SJCRH30 (cell line): ENCODE data around the gene PLPP4. TPM values are rescaled to one million over a fixed set of nuclear protein-coding genes. Genes with fewer than 3 reads are reported as not detected.

Experiments
- DNase-seq, 2 experiments: peaks; one replicate each; pipeline ENCODE4 v3.0.0-alpha.2; 2015 to 2020
- H3K27ac ChIP-seq: fragments of 250-450 bp; sonication (Bioruptor Pico); 2 replicates; pipeline ENCODE4 v1.5.1; 2020; ENCODE audit warnings: mild to moderate bottlenecking, moderate library complexity
- H3K27me3 ChIP-seq: fragments of 250-450 bp; sonication (Bioruptor Pico); 2 replicates; pipeline ENCODE4 v1.5.1; 2020; ENCODE audit warnings: mild to moderate bottlenecking, moderate library complexity
- H3K36me3 ChIP-seq: fragments of 250-450 bp; sonication (Bioruptor Pico); 2 replicates; pipeline ENCODE4 v1.5.1; 2020; ENCODE audit warnings: mild to moderate bottlenecking, moderate library complexity
- H3K4me1 ChIP-seq: fragments of 250-450 bp; sonication (Bioruptor Pico); 2 replicates; pipeline ENCODE4 v1.5.1; 2020; ENCODE audit warnings: mild to moderate bottlenecking, moderate library complexity
- H3K4me3 ChIP-seq: fragments of 250-450 bp; sonication (Bioruptor Pico); 2 replicates; pipeline ENCODE4 v1.5.1; 2020; ENCODE audit warnings: mild to moderate bottlenecking, moderate library complexity
- H3K9me3 ChIP-seq: fragments of 250-450 bp; sonication (Bioruptor Pico); replicated peaks from 2 replicates; pipeline ENCODE4 v1.5.1; 2020; ENCODE audit warnings: mild to moderate bottlenecking, moderate library complexity
- total RNA-seq: library from RNA; depleted of rRNA; stranded (reverse); fragments of >200 nt; shearing (Covaris generic); gene quantifications from 2 replicates; pipeline ENCODE4 v1.2.3, GENCODE V29; 2014; rRNA removed

Gene PLPP4
- 0.12 TPM in 1 of 2 replicates, not detected in the other for total RNA-seq

DNA sequence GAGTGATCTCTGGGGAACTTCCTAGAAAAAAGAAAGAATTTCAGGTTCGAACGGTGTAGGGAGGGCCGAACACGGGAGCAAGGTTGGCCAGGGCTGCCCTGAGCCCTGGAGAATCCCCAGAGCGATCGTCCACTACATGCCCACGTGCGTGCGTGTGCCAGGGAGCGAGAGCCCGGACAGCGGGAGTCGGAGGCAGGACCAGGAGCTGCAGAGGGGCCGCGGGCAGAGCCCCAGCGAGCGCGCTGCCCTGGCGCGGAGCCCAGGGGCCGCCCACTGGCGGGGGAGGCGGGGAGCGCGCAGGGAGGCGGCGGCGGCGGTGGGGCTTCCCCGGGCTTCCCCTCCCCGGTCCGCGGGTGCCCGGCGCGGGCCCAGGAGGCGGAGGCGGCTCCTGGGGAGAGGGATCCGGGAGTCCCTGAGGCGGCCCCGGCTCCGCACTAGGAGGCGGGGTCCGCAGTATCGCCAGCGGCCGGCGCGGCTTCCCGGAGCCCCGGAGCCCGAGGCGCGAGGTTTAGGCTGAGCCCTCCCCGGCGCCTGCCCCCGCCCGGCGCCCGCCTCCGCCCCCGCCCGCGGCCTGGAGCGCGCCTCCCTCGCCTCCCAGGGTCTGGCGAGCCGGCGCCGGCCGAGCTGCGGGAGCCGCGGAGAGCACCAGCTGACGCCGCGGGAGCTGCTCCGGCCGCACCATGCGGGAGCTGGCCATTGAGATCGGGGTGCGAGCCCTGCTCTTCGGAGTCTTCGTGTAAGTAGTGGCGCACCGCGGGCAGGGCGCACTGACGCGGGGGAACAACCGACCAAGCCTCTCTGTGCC, at the start of gene PLPP4:
TSS of gene PLPP4 (plus strand) at position 602 of the 805 bp plus-strand sequence. CDS start at position 681, 79 bp downstream.
- Histone ChIP-seq H3K36me3 (no peaks in the 10 kb centered on the region), H3K9me3 (no peaks in the 10 kb centered on the region), H3K4me1 (no peaks in the 10 kb centered on the region), H3K4me3 (peak within 1 kb of the TSS; percentile 49), H3K27me3 (peaks cover 12% of the 10 kb centered on the region; the same call in 1 of the 2 replicates), H3K27ac (no peak within 1 kb of the TSS)
- DNase-seq, result peak; percentile 40 to 66

DNA sequence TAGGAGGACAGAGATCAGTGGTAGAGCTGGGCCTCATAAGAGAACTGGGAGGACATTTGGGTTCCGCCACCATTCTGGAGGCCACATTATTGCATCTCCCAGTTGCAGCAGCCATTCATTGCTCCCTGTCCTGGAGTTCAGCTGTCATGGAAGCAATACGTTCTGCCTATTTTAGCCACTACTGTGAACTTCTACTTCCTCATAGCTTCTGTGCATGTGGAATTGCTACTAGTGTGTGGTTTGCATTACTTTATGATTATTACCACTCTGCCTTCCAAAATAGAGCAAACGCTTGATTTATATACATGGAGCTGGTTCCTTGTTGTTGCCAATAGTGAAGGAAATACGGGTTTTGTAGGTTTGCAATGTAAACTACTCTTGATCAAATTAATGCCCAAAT, 47.2 kb upstream of the PLPP4 start:
- no peaks in the 10 kb centered on the region for H3K36me3 ChIP-seq
- H3K27me3 ChIP-seq, result no peaks in the 10 kb centered on the region; the same call in 1 of the 2 replicates
- no peak overlapping the region for H3K4me3 ChIP-seq
- H3K9me3 ChIP-seq, result no peaks in the 10 kb centered on the region
- DNase-seq, result no peak
- H3K27ac ChIP-seq, result no peak overlapping the region
- no peaks in the 10 kb centered on the region for H3K4me1 ChIP-seq

DNA sequence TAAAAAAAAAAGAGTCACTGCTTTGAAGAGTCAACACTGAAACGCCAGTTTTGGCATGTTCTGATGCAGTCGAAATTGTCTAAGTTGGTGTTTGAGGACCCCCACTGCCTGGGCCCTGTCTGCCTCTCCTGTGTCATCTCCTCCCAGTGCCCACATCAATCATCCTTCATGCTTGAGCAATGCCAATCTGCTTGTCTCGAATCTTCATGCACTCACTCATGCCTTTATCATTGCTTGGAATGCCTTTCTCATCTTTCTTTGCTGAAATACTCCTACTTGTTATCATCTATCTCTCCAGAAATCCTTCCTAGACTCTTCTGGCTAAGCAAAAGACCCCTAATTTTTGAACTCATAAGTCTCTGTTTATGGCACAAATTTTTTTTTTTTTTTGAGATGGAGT, 42.1 kb upstream of the PLPP4 start:
- Histone ChIP-seq H3K9me3 (no peaks in the 10 kb centered on the region), H3K4me1 (no peaks in the 10 kb centered on the region), H3K4me3 (no peak overlapping the region), H3K27ac (no peak overlapping the region), H3K36me3 (no peaks in the 10 kb centered on the region), H3K27me3 (peaks cover 6% of the 10 kb centered on the region; the same call in 1 of the 2 replicates)
- no peak for DNase-seq

DNA sequence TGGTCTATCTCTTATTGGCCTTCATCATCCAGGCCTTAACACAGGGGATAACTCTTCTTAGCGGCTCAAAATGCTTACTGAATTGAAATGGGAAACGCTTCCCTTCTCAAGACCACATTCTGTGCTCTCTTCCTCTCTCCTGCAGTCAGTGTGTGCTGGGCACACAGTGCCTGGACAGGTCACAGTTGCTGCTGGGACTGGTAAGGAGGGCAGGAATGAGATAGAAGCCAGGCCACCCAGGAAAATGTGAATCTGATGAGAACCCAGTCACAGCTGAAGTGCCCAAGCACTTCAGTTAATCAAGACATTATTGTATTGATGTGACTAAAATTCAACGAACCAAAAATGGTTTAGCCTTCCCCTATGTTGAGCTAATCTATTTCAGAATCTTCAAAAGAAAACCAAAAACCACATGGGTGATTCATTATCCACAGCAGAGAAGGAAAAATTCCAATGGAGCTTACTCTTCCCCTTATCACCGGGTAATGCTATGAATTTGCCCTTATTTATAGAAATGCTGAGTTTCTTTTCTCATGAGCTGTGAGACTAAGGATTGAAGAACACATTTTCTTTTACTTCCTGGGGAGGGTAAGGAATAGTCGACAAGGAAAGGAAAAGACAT, 41.2 kb upstream of the PLPP4 start:
- Histone ChIP-seq H3K4me1 (no peaks in the 10 kb centered on the region), H3K4me3 (no peak overlapping the region), H3K36me3 (no peaks in the 10 kb centered on the region), H3K9me3 (no peaks in the 10 kb centered on the region), H3K27me3 (peaks cover 6% of the 10 kb centered on the region; the same call in 1 of the 2 replicates), H3K27ac (no peak overlapping the region)
- peak in 1 of 2 experiments; percentile 12 for DNase-seq

DNA sequence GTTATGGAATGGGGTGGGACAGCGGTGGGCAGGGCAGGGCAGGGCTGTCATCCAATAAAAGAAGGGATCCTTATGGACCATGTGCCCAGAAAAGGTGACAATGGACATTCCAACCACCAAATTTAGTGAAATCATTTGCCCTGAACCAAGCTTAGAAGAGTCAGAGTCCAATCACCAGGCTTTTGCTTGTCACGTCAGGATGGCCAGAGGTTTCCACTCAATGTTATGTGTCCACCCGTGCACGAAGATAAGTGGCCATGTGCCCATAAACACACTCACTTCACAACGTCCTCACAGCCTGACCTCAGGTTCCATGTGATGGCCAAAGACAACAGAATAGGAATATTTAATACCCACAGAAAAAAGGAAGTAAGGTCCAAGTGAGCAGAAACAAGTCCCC, 36.6 kb upstream of the PLPP4 start:
- Histone ChIP-seq H3K4me3 (no peak overlapping the region), H3K9me3 (no peaks in the 10 kb centered on the region), H3K36me3 (no peaks in the 10 kb centered on the region), H3K27ac (no peak overlapping the region), H3K27me3 (peaks cover 6% of the 10 kb centered on the region; the same call in 1 of the 2 replicates), H3K4me1 (no peaks in the 10 kb centered on the region)
- no peak for DNase-seq

DNA sequence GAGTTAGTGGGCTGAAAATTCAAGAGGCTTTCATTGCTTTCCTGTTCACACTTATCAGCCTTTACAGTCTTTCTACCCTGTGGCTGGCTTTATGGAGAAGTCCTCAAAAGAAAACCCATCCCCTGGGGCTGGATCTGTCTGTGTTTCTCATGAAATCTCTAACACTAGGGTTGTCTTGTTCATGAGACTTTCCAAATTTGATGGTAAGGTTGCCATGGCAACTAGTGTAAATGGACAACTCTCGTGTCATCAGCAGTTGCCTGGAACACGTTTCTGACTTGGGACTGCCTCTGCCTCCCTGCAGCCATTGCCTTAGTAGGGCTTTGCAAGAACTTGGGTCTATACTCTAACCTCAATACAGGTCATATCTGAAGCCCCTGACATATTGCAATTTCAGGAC, 35.8 kb upstream of the PLPP4 start:
- Histone ChIP-seq H3K4me3 (no peak overlapping the region), H3K4me1 (no peaks in the 10 kb centered on the region), H3K9me3 (no peaks in the 10 kb centered on the region), H3K36me3 (no peaks in the 10 kb centered on the region), H3K27ac (no peak overlapping the region), H3K27me3 (peaks cover 6% of the 10 kb centered on the region; the same call in 1 of the 2 replicates)
- DNase-seq, result no peak

DNA sequence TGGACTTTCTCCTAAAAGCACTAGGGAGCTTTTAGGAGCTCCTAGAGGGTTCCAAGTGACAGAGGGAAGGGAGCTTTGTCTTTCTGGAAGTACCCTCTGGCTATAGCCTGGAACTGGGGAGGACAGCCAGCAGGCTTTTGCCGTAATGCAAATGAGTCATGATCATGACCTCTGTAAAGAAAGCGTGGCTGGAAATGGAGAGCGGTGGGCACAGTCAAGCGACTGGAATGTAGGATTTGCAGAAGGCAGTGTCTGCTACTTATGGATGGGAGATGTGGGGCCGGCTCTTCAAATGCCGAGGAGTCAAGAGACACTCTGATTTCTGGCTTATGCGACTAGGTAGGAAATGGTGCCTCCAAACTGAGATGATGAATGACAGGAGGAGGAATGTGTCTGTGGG, 34.6 kb upstream of the PLPP4 start:
- H3K4me1 ChIP-seq, result no peaks in the 10 kb centered on the region
- no peaks in the 10 kb centered on the region for H3K36me3 ChIP-seq
- H3K27ac ChIP-seq, result no peak overlapping the region
- peak in 1 of 2 experiments; percentile 14 for DNase-seq
- no peaks in the 10 kb centered on the region for H3K9me3 ChIP-seq
- no peak overlapping the region for H3K4me3 ChIP-seq
- H3K27me3 ChIP-seq, result peaks cover 6% of the 10 kb centered on the region; the same call in 1 of the 2 replicates

DNA sequence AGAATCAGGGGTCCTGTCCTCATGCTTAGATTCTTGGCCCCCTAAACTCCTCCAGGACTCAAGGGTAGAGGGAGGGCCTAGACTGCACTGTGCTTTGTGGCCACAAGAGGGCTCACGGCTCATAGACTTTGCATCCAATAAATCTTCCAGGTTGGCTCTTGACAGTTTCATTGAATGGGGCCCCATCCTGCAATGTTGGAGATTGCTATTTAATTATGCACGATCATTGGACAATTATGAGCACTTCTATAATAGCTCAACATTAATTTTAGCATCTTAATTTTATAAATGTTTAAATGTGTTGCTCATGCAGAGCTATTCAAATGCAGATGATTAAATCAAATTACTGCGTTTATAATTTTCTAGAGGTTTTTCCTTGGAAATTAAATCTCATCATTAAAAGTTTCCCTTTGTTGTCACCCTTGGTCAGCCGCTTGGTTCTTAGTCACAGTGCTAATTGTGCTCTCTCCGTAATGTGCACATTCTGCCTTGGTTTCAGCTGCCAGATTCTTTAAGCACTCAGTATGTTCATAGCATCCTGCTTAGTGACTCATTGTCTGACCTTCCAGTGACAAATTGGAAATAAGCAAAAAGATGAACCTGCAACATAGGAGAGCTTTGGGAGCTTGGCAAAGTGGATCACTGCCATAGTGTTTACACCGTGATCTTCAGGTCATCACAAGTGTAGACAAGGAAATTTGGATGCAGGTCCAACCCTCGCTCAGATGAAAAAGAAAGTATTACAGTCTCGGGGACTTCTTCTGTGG, 33.4 kb upstream of the PLPP4 start:
- H3K4me3 ChIP-seq, result no peak overlapping the region
- no peaks in the 10 kb centered on the region for H3K4me1 ChIP-seq
- no peak overlapping the region for H3K27ac ChIP-seq
- no peaks in the 10 kb centered on the region for H3K36me3 ChIP-seq
- H3K27me3 ChIP-seq, result no peaks in the 10 kb centered on the region
- no peaks in the 10 kb centered on the region for H3K9me3 ChIP-seq
- peak; percentile 39 to 73 for DNase-seq

DNA sequence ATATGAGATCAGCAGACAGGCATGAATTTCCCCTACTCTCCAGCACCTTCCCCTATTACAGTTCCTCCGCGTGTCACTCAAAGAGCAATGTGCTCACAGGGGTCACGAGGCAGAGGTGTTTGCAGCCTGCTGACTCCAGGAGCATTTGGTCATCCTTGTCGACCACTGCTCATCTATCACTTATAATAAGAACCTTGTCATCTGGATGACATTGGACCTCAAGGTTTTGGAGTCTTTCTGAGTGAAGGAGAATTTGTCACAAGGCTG, 32.9 kb upstream of the PLPP4 start:
- Histone ChIP-seq H3K4me3 (no peak overlapping the region), H3K36me3 (no peaks in the 10 kb centered on the region), H3K9me3 (no peaks in the 10 kb centered on the region), H3K27ac (no peak overlapping the region), H3K4me1 (no peaks in the 10 kb centered on the region), H3K27me3 (no peaks in the 10 kb centered on the region)
- no peak for DNase-seq

DNA sequence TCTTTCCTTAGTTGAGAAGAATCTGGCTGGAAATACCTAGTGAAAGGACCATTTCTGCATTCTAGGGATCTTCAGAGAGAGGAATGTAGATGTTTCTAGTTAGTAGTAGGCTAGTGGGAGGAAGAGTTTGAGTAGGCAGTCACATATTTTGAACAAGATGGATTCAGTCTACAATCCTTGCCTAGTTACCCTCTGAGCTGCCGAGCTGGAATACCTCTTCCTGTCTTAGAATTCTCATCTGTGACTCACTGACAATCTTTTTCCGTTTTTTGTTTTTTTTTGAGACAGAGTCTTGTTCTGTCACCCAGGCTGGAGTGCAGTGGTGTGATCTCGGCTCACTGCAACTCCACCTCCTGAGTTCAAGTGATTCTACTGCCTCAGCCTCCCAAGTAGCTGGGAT, 30.7 kb upstream of the PLPP4 start:
- DNase-seq, result no peak
- H3K27me3 ChIP-seq, result peaks cover 12% of the 10 kb centered on the region; the same call in 1 of the 2 replicates
- H3K36me3 ChIP-seq, result no peaks in the 10 kb centered on the region
- H3K4me1 ChIP-seq, result no peaks in the 10 kb centered on the region
- no peaks in the 10 kb centered on the region for H3K9me3 ChIP-seq
- no peak overlapping the region for H3K4me3 ChIP-seq
- H3K27ac ChIP-seq, result no peak overlapping the region

DNA sequence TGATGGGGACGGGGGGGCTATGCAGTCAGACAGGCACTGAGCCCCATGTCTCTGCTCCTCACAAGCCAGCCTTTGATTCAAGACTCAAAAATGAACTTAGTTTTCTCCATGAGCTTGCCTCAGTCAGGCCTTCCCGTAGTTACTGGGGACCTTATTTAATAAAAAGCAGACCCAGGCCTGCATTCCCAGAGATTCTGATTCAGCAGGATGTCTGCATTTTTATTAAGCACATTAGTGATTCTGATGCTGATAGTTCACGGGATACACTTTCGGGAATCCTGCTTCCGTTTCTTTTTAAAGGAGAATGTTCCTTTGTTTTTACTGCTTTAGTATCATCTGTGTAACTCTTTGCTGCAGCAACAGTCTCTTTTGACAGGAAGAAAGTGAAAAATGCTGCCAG, 28.3 kb upstream of the PLPP4 start:
- Histone ChIP-seq H3K4me3 (no peak overlapping the region), H3K27ac (no peak overlapping the region), H3K27me3 (peaks cover 12% of the 10 kb centered on the region; the same call in 1 of the 2 replicates), H3K4me1 (no peaks in the 10 kb centered on the region), H3K36me3 (no peaks in the 10 kb centered on the region), H3K9me3 (no peaks in the 10 kb centered on the region)
- DNase-seq, result no peak

DNA sequence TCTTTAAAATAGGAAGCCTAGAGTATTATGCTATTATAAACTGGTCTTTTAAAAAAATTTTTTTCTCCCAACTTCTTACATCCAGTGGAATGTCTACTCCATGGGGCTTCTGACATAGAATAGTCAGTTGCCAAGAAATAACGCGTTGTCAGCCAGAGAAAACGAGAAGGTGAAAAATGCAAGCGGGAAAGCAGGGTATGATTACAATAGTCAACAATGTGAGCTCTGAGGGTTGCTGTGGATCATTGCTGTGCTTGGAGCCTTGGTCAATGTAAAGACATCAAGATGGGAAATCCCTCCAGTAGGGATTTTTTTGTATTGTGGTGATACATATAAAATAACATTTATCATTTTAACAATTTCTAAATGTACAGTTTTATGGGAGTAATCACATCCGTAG, 27.6 kb upstream of the PLPP4 start:
- H3K27me3 ChIP-seq, result peaks cover 12% of the 10 kb centered on the region; the same call in 1 of the 2 replicates

DNA sequence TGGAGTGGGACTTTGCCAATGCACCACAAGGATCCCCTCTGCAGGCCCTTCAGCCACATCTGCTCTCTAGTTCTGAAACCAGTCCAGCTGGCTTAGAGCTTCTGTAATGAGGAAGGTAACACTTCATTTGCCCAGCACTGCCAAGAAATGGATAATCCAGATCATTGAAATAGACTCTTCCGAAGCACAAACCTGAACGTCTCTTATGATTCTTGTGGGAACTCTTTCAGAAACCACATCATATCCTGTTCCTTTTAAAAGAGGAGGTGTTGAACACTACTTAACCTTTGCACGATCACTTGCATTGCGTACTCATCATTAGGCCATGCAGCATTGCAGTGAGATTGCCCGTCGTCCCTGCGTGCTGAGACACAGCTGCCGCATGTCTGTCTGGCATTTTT, 25.8 kb upstream of the PLPP4 start:
- Histone ChIP-seq H3K27ac (no peak overlapping the region), H3K4me1 (no peaks in the 10 kb centered on the region), H3K9me3 (no peaks in the 10 kb centered on the region), H3K36me3 (no peaks in the 10 kb centered on the region), H3K4me3 (no peak overlapping the region), H3K27me3 (peaks cover 12% of the 10 kb centered on the region; the same call in 1 of the 2 replicates)
- no peak for DNase-seq

More for the DNA sequence above, 27.6 kb upstream of the PLPP4 start:
- no peak for DNase-seq
- H3K36me3 ChIP-seq, result no peaks in the 10 kb centered on the region
- H3K4me1 ChIP-seq, result no peaks in the 10 kb centered on the region
- no peaks in the 10 kb centered on the region for H3K9me3 ChIP-seq
- H3K27ac ChIP-seq, result no peak overlapping the region
- H3K4me3 ChIP-seq, result no peak overlapping the region

DNA sequence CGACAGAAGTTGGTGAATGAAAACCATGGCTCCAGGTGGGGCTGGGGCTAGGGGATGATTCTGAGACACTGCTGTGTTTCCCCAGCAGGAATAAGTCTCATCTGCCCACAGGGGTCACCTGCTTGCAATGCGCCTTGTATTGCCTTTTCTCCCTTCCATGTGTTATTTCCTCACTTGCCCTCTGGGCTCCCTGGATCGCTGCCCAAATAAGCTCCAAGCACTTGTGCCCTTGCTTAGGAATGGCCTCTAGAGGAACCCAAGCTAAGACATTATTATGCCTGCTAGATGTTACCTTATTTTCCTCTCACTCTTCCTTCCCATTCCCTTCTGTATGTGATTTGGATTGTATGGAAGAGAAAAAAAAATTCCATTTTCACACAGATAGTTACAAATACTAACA, 24.8 kb upstream of the PLPP4 start:
- no peak for DNase-seq
- H3K4me1 ChIP-seq, result no peaks in the 10 kb centered on the region
- H3K27me3 ChIP-seq, result peaks cover 12% of the 10 kb centered on the region; the same call in 1 of the 2 replicates
- no peaks in the 10 kb centered on the region for H3K36me3 ChIP-seq
- H3K27ac ChIP-seq, result no peak overlapping the region
- H3K4me3 ChIP-seq, result no peak overlapping the region
- H3K9me3 ChIP-seq, result no peaks in the 10 kb centered on the region

DNA sequence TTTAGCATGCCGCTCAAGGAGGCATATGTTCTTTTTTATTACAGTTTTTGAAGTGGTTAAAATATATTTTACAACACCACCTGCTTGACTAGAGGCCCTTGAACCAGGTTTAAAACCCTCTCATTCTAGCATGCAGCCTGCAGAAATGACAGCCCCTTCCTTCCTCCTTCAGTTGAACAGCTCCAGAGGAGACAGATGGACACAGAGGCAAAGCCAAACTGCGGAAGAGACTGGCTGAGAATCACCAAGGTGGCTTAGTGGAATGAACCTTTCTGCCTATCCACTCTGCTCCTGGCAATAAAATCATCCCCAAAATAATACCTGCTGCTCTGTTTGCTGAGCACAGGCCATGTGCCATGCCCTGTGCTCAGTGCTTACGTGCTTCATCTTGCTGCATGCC, 23.9 kb upstream of the PLPP4 start:
- DNase-seq, result no peak
- Histone ChIP-seq H3K4me3 (no peak overlapping the region), H3K9me3 (no peaks in the 10 kb centered on the region), H3K27ac (no peak overlapping the region), H3K4me1 (no peaks in the 10 kb centered on the region), H3K36me3 (no peaks in the 10 kb centered on the region), H3K27me3 (peaks cover 12% of the 10 kb centered on the region; the same call in 1 of the 2 replicates)
